Measurements from ENCODE around the gene TSKS. TPM values are rescaled to one million over a fixed set of nuclear protein-coding genes. Genes with fewer than 3 reads are reported as not detected.
A peak's percentile ranks its signal among the peaks of the same experiment; 100 is the strongest.

TSKS gene
- total RNA-seq, 1 experiment from 2014 or later = not detected

- no peak for DNase-seq (ENCODE audit: low read depth)
Observed at GRCh38 chr19:49793561-49793840, 30.4 kb upstream of the TSKS start.

DNA sequence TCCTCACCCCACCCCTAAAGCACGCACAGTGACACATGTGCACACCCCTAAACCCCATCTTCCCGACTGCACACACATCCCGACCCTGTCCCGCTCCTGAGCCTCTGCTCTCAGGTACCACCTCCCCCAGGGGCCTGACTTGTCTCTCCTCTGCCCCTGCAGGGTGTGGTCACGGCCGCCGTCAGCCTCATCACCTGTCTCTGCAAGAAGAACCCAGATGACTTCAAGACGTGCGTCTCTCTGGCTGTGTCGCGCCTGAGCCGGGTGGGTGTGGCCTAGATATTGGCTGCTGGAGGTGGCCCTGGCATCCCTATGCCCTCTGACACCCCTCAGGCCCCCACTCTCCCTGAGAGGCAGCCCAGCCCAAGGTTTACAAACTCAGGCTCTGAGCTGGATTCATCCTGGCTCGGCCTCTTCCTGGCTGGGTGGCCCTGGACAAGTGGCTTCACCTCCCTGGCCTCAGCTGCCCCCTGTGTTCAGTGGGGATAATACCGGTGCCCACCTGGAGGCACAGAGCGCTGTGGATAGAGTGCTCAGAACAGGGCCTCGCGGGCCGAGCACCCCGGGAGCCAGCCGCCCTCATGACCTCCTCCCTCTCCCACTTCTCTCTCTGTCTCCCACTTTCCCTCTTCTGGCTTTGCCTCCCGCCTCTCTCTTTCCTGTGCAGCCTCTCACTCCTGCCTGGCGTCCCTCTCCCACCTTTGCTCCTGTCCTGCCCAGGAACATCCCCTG lies 29.9 kb upstream of the TSKS start:
- no peak for DNase-seq (ENCODE audit: low read depth)

GRCh38 chr19:49791776-49792445 lies 28.8 kb upstream of the TSKS start:
- DNase-seq (ENCODE audit: low read depth) = no peak

DNA sequence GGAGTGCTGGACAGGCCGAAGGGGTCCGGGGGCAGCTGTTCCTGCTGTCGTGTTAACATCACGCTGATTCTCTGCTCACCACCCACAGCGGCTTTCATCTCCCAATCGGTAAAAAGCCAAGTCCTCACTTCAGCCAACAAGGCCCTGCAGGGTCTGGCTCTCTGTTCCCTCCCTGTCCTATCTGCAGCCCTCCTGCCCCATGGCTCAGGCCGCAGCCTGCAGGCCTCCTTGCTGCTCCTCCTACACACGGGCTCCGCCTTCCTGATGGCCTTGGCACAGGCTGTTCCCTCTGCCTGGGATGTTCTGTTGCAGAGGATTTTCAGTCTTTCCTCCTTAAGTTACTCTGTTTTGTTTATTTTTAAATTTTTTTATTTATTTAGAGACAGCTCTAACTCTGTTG lies 27.8 kb upstream of the TSKS start:
- no peak for DNase-seq (ENCODE audit: low read depth)

- DNase-seq (ENCODE audit: low read depth) = no peak
Observed at GRCh38 chr19:49788857-49789256, 25.8 kb upstream of the TSKS start.

GRCh38 chr19:49787746-49788145 lies 24.6 kb upstream of the TSKS start:
- DNase-seq (ENCODE audit: low read depth) = no peak

DNA sequence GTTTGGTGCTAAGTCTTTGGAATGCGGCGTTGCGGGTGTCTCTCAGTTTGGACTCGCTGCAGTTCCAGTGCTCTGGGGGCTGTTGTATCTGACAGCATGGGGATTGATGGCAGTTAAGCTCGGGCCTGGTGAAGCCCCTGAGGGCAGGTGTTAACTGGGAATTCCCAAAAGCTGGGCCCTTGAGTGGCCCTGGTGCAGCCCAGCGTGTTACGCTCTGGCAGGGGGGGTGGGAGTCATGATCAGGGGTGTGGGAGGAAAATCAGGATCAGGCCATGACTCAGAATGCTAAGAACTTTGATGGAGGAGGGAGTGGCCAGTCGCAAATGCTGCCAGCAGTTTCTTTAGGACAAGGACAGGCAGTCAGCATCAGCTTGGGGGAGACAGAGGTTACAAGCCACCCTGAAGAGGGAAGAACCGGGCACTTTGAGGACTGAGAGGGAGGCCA lies 23.3 kb upstream of the TSKS start:
- DNase-seq (ENCODE audit: low read depth) = peak; percentile 39

DNA sequence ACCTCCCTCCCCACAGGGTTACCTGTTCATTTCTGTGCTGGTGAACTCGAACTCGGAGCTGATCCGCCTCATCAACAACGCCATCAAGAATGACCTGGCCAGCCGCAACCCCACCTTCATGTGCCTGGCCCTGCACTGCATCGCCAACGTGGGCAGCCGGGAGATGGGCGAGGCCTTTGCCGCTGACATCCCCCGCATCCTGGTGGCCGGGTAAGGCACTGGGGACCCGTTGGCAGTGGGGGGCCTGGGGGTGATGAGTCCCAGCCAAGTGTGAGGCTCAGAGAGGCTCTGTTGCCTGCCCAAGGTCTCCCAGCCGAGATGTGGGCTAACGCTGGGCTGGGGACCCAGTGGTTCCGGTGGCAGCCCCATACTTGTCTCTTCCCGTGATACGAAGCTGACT lies 19.4 kb upstream of the TSKS start:
- DNase-seq (ENCODE audit: low read depth) = no peak

GRCh38 chr19:49781394-49781793 lies 18.3 kb upstream of the TSKS start:
- DNase-seq (ENCODE audit: low read depth) = no peak

DNA sequence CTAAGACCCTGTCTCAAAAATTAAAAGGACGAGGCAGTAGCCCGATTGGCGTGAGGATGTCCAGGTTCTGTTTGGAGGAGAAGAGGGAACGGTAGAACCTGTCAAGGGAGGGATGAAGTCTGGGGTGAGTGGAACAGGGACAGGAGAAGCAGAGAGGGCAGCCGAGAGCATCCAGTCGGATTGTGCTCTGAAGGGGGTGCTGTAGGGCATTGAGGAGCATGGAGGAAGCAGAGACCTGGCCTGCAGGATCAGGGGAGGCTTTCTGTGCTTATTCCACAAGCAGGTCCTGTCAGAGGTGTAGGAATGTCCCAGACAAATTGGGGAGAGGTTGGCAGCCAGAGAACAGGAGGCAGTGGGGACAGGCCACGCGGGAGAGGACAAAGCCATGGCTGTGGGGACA lies 17.8 kb upstream of the TSKS start:
- no peak for DNase-seq (ENCODE audit: low read depth)

GRCh38 chr19:49779731-49780555 lies 16.8 kb upstream of the TSKS start:
- DNase-seq (ENCODE audit: low read depth) = no peak

- no peak for DNase-seq (ENCODE audit: low read depth)
Observed at GRCh38 chr19:49776371-49776764, 13.3 kb upstream of the TSKS start.

DNA sequence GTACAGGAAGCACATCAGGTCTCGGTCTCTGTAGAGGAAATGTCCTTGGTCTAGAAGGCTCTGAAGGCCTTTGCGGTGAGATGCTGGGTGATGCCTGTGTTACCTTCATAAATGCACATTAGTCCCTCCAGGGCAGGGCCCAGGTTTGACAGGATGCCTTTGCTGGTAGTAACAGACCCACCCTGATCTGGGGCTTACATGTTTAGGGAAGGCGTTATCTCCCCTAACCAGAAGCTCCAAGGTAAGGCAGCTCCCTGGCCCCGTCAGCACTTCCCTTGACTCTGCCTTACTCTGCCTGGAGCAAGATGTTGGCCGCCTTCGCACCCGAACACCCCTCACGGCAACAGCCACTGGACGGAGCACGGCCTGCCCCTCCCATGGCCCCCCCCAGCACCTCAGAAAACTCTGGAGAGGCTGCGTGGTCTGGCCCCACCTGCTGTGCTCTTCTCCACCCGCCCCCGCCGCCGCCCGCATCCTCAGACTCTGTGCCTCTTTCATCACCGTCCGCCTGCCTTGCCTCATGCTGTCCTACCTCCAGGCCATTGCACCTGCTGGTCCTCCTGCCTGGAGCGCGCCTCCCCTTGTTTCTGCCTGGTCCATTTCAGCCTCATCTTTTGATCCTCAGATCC lies 12.8 kb upstream of the TSKS start:
- DNase-seq (ENCODE audit: low read depth) = no peak

DNA sequence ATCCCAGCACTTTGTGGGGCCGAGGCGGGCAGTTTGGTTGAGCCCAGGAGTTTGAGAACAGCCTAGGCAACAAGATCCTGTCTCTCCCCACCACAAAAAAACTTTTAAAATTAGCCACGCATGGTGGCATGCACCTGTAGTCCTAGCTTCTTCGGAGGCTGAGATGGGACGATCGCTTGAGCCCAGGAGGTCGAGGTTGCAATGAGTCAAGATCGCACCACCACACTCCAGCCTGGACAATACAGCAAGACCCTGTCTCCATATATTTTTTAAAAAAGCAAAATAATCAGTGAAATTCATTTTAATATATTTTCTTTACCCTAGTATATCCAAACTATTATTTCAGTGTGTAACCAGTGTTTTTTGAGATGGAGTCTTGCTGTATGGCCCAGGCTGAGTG lies 11.9 kb upstream of the TSKS start:
- DNase-seq (ENCODE audit: low read depth) = no peak

DNA sequence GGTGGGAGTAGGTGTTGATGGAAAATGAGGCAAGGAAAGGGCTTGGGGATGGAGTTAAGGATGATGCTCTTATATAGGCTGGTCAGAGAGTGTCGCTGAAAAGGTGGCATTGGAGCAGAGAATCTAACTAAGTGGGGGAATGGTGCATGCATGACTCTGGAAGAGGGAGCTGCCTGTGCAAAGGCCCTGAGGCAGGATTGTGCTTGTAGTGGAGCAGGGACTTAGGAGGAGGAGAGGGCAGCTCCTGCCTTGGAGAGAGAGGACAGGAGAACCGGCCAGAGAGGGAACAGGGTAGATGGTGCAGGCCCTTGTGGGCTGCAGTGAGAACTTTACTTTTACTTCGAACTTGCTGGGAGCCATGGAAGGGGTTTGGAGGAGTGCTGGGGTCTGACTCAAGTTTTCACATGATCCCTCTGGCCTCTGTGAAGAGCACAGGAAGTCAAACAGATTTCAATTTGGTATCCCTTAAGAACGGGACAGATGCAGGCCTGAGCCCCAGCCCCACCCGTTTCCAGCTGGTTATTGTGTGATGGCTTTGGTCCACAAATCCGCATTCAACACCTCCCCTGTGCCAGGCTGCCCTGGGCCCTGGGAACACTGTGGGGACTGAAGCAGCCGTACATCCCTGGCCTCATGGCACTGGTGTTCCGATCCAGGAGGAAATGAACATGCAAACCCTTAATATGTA lies 10.7 kb upstream of the TSKS start:
- DNase-seq (ENCODE audit: low read depth) = no peak

GRCh38 chr19:49772850-49773432 lies 9.8 kb upstream of the TSKS start:
- no peak for DNase-seq (ENCODE audit: low read depth)

GRCh38 chr19:49771674-49772139 lies 8.6 kb upstream of the TSKS start:
- no peak for DNase-seq (ENCODE audit: low read depth)

DNA sequence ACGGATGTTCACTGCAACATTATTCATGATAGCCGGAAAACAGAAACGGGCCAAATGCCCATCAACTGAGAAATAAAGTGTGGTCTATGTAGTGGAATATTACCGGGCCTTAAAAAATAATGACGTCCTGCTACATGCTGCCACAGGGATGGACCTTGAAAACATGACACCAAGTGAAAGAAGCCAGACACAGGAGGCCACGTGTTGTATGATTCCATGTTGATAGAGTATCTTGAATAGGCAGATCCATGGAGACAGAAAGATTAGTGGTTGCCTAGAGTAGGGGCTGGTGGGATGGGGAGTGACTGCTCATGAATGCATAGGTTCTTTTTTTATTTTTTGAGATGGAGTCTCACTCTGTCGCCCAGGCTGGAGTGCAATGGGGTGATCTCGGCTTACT lies 7.4 kb upstream of the TSKS start:
- no peak for DNase-seq (ENCODE audit: low read depth)

- DNase-seq (ENCODE audit: low read depth) = no peak
Observed at GRCh38 chr19:49767967-49768581, 5.0 kb upstream of the TSKS start.

DNA sequence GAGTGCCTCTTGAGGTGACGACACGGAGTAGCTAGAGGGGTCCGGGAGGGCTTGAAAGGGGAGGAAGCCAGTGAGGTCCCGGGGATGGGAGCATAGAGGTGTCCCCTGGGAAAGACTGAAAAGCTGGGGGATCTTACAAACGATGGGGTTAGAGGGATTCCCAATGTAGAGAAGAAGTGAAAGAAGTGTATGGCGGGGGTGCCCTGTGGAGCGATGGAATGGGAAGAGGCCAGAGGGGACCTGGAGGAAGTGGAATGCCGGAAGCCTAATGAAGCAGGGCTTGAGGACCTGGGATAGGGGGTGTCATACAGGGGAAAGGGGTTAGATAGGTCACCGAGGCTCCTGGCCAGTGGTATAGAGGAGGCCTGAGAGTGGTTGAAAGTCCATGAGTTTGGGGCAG lies 4.3 kb upstream of the TSKS start:
- DNase-seq (ENCODE audit: low read depth) = peak; percentile 29

DNA sequence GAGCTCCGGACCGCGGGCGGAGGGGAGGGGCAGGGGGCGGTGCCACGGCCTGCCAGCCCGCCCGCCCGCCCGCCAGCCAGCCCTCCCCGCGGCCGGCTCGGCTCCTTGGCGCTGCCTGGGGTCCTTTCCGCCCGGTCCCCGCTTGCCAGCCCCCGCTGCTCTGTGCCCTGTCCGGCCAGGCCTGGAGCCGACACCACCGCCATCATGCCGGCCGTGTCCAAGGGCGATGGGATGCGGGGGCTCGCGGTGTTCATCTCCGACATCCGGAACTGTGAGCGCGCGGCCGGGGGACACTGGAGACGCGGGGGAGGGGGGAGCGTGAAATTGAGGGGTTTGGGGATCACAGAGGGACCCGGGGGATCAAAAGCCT lies 3.8 kb upstream of the TSKS start, which contains the start of gene AP2A1:
Gene AP2A1, plus strand, starts transcription at position 72 of the 370 bp plus-strand sequence. Its CDS starts 133 bp downstream, at position 205.
- no peak for DNase-seq (ENCODE audit: low read depth)
